Caki2 (cell line): Measurements from ENCODE around the gene FXR2. TPM values are rescaled to one million over a fixed set of nuclear protein-coding genes. Genes with fewer than 3 reads are reported as not detected.
"Not testable (repeated sequence)": the region's sequence is repeated elsewhere in the genome, so short reads cannot be mapped to it uniquely, and the experiment has no call there.

Source experiments
- DNase-seq: peaks from one replicate; pipeline ENCODE4 v3.0.0-alpha.2; 2015; ENCODE audit warnings: low read depth
- in situ Hi-C: cut with HindIII; loops from 2 replicates; pipeline ENCODE4 v1.10.0; 2016; ENCODE audit warnings: low sequenced_read_pairs, low pct_unique_long_range_greater_than_20kb, mixed read lengths
- total RNA-seq: library from RNA; depleted of rRNA; stranded (reverse); fragments of >200 nt; shearing (Covaris generic); gene quantifications from 2 replicates; pipeline ENCODE4 v1.2.3, GENCODE V29; 2014; ENCODE audit warnings: low replicate concordance

Gene FXR2
- total RNA-seq, 1 experiment from 2014 or later = 48.8 TPM

- no peak for DNase-seq
- in situ Hi-C loops = no loop called here
Observed at GRCh38 chr17:7631398-7632380, 17.0 kb upstream of the FXR2 start.

GRCh38 chr17:7629939-7630571 lies 15.4 kb upstream of the FXR2 start, which contains the start of gene SHBG:
SHBG (plus strand) TSS chr17:7630135; CDS start chr17:7630173, 38 bp downstream.
- no peak for DNase-seq
- in situ Hi-C loops = no loop called here

GRCh38 chr17:7627250-7628121 lies 12.8 kb upstream of the FXR2 start, which contains the start of gene SAT2:
SAT2 (minus strand) TSS chr17:7627821; CDS start chr17:7627635, 186 bp downstream.
- DNase-seq = peak; percentile 83
- in situ Hi-C loops = no loop called here

GRCh38 chr17:7626956-7627249 lies 12.2 kb upstream of the FXR2 start:
- DNase-seq = no peak
- in situ Hi-C loops = no loop called here

- in situ Hi-C loops = no loop called here
- no peak for DNase-seq
Observed at GRCh38 chr17:7626307-7626706, 11.6 kb upstream of the FXR2 start.

- in situ Hi-C loops, DNase-seq: not testable (repeated sequence)
Observed at GRCh38 chr17:7625749-7626148, 11.1 kb upstream of the FXR2 start.

- in situ Hi-C loops = no loop called here
- DNase-seq = no peak
Observed at GRCh38 chr17:7623661-7624060, 9.0 kb upstream of the FXR2 start.

- in situ Hi-C loops = no loop called here
- no peak for DNase-seq
Observed at GRCh38 chr17:7620835-7621234, 6.1 kb upstream of the FXR2 start.

- no peak for DNase-seq
- in situ Hi-C loops = no loop called here
Observed at GRCh38 chr17:7618608-7619007, 3.9 kb upstream of the FXR2 start.

- in situ Hi-C loops = no loop called here
- no peak for DNase-seq
Observed at GRCh38 chr17:7615265-7615747, 609 bp upstream of the FXR2 start.

- no peak for DNase-seq
- in situ Hi-C loops = no loop called here
Observed at GRCh38 chr17:7613769-7614424, 800 bp downstream of the FXR2 start.

- in situ Hi-C loops = no loop called here
- no peak for DNase-seq
Observed at GRCh38 chr17:7612294-7612640, 2.4 kb downstream of the FXR2 start.

- in situ Hi-C loops = no loop called here
- DNase-seq = no peak
Observed at GRCh38 chr17:7611635-7612293, 2.9 kb downstream of the FXR2 start.

GRCh38 chr17:7610641-7611040 lies 4.1 kb downstream of the FXR2 start:
- no peak for DNase-seq
- in situ Hi-C loops = no loop called here

- in situ Hi-C loops = no loop called here
- no peak for DNase-seq
Observed at GRCh38 chr17:7606280-7606679, 8.4 kb downstream of the FXR2 start.

- DNase-seq, in situ Hi-C loops: not testable (repeated sequence)
Observed at GRCh38 chr17:7597561-7597960, 17.1 kb downstream of the FXR2 start.

GRCh38 chr17:7593296-7593695 lies 21.4 kb downstream of the FXR2 start:
- no peak for DNase-seq
- in situ Hi-C loops = no loop called here
